Hindlimb muscle (tissue), 1 donor: Measurements from ENCODE around the gene ADAM19. TPM values are rescaled to one million over a fixed set of nuclear protein-coding genes. Genes with fewer than 3 reads are reported as not detected.

Experiments used
- DNase-seq: peaks from one replicate; pipeline ENCODE4 v3.0.0-alpha.2; 2013
- polyA plus RNA-seq: library from polyadenylated mRNA; unstranded; fragments of 120-200 nt; gene quantifications from one replicate; pipeline ENCODE4 v1.2.1, GENCODE V29; 2013; ENCODE audit not compliant: insufficient read length

The ADAM19 gene, protein sequence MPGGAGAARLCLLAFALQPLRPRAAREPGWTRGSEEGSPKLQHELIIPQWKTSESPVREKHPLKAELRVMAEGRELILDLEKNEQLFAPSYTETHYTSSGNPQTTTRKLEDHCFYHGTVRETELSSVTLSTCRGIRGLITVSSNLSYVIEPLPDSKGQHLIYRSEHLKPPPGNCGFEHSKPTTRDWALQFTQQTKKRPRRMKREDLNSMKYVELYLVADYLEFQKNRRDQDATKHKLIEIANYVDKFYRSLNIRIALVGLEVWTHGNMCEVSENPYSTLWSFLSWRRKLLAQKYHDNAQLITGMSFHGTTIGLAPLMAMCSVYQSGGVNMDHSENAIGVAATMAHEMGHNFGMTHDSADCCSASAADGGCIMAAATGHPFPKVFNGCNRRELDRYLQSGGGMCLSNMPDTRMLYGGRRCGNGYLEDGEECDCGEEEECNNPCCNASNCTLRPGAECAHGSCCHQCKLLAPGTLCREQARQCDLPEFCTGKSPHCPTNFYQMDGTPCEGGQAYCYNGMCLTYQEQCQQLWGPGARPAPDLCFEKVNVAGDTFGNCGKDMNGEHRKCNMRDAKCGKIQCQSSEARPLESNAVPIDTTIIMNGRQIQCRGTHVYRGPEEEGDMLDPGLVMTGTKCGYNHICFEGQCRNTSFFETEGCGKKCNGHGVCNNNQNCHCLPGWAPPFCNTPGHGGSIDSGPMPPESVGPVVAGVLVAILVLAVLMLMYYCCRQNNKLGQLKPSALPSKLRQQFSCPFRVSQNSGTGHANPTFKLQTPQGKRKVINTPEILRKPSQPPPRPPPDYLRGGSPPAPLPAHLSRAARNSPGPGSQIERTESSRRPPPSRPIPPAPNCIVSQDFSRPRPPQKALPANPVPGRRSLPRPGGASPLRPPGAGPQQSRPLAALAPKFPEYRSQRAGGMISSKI
- polyA plus RNA-seq = 17.7 TPM

DNA sequence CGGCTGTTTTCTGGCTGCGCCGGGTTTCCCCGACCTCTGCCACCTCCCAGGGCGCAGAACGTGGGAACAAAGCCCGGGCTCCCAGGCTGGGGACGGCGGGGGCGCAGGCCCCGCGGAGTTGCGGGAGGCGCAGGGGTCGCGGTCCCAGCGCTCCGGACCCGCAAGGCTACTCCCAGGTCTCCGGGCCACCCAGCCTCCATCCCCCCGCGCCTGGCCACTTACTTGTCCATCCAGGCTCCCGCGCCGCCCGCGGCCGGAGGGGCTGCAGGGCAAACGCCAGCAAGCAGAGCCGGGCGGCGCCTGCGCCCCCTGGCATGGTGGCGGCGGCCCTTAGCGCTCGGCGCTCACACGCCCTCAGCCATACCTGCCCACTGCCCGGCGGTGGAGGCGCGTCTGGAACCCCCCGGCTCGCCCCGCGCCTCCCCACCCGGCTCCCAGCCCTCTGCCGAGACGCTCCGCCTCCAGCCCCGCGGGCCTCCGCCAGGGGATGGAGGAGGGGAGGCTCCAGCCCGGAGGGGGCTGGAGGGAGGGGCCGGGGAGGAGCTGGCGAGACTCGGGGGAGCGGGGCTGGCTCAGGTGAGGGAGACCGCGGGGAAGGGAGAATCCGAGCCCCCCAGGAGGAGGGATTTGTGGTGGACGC, at the start of gene ADAM19:
Gene ADAM19 (minus strand): TSS at position 395 of the 640 bp plus-strand sequence. CDS start 79 bp downstream, at position 316.
- peak; percentile 69 for DNase-seq

DNA sequence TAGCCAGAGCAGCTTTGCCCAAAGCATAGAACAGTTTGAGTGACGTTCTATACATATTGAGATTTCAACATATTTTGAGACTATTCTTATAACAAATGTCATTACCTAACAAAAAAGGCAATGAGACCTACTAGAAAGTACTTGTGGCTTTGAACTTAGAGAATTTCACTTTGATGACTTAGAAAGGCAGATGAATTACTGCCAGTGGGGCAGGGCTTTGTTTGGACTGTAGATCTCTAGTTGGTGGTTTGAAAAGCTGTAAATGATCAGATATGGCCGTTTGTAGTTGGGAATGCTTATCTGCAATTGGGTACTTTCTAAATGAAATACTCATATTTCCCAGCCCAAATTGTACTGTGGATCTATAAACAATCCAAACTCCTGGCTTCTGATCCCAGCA, 48.6 kb upstream of the ADAM19 start:
- DNase-seq = no peak

DNA sequence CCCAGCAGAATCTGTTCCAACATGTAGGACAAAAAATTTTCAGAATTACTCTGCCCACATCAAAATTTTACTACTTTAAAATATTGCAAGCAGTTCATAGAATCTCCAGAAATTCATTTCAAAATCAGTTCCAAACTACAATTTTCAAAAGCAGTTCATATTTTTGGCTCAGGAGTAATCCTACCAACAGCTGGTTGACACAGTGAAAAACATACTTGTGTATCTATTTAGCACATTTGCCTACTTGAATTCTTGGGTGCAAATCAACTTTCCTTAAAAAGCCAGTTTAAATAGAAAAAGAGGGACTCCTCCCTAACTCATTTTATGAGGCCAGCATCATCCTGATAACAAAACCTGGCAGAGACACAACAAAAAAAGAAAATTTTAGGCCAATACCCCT, 45.2 kb upstream of the ADAM19 start:
- DNase-seq = no peak

- no peak for DNase-seq
These were observed 42.7 kb upstream of the ADAM19 start for GRCh38 chr5:157618191-157618765.

GRCh38 chr5:157616785-157617184, 41.2 kb upstream of the ADAM19 start:
- DNase-seq = no peak

- DNase-seq = no peak
These were observed 38.0 kb upstream of the ADAM19 start for GRCh38 chr5:157613385-157614245.

GRCh38 chr5:157612581-157612980, 37.0 kb upstream of the ADAM19 start:
- no peak for DNase-seq

- peak; percentile 29 for DNase-seq
These were observed 36.2 kb upstream of the ADAM19 start for GRCh38 chr5:157611571-157612476.

GRCh38 chr5:157610990-157611389, 35.4 kb upstream of the ADAM19 start:
- DNase-seq = no peak

DNA sequence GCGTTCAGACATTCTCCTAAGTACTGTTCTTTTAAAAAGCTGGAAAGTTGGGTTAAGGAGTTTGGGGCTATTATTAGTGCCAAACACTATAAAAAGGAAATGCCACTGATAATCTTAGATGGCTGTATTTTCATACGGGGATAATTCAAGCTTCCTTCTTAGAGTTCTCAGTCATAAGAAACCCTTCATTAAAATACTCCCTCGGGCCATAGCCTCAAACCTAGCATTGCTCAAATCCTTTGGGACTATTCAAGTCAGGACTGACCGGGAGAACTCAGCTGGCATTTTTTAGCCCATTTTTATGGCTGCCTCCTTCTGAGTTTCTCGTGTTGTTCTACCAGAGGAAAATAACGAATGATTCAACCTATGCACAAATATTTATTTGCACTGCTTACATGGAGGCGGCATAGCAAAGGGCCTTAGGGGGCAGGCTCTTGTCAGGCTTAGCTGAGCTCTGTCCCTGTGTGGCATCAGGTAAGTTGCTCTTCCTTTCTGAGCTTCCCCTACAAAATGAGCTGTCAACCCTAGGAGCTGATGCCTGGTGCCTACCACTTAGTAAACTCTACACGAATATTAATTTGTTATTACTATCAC, 33.5 kb upstream of the ADAM19 start:
- DNase-seq = no peak

DNA sequence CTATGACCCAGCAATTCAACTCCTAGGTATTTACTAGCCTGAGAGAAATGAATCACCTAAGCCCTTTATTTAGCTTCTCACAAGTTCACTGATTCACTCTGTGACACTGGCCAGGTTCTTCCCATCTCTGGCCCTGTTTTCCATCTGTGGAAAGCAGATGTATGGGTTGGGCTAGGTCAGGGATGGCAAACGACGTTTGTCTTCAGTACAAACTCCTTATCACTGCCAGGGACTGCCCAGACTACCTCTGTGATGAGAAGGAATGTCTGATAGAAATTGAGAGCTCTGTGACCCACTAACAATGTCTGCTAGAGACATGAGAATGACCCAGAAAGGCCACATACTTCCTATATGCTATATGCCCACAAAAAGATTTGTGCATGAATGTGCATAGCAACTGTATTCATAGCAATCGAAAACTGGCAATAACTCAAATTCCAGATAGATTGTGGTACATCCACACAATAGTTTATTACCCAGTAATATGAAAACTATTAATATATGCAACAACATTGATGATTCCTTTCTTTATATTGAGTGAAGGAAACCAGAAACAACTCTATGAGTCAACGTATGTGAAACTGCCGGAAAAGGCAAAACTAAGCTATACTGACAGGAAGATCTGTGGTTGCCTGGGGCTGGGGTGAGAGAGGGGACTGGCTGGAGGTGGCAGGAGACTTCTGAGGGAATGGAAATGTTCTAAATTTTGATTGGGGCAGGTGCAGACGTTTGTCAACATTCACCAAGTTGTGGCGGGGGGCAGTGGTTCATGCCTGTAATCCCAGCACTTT, 32.0 kb upstream of the ADAM19 start:
- no peak for DNase-seq

DNA sequence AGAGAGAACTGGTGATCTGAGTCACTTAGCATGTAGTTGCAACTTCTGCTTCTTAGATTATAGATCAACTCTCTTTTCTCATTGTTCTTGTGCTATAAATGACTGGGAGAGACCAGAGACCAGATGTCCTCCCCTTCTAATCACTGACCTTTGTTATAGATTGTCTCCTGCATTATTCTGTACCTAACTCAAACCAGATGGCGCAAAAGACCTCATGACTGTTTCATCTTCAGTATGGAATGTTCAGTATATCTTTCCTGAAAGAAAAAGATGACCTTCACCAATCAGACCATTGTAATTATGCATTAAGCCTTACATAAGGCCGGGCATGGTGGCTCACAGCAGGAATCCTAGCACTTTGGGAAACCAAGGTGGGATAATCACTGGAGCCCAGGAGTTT, 30.5 kb upstream of the ADAM19 start:
- DNase-seq = no peak

- no peak for DNase-seq
These were observed 28.0 kb upstream of the ADAM19 start for GRCh38 chr5:157603333-157604190.

- no peak for DNase-seq
These were observed 26.9 kb upstream of the ADAM19 start for GRCh38 chr5:157602505-157602904.

DNA sequence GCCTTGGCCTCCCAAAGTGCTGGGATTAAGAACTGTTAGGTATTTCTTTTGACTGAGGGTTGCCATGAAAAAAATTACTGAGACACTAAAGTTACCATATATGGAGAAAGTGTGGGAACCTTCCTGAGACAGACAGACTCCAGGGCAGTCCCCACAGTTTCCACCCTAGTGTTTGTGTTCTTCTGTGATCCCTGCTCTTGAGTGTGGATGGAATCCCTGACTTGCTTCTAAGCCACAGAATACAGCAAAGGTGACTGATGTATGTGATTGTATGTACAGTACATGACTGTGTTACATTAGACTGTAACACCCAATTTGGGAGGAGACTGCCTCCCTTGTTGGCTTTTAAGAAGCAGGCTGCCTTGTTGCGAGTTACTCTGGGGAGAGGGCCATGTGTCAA, 24.7 kb upstream of the ADAM19 start:
- no peak for DNase-seq

DNA sequence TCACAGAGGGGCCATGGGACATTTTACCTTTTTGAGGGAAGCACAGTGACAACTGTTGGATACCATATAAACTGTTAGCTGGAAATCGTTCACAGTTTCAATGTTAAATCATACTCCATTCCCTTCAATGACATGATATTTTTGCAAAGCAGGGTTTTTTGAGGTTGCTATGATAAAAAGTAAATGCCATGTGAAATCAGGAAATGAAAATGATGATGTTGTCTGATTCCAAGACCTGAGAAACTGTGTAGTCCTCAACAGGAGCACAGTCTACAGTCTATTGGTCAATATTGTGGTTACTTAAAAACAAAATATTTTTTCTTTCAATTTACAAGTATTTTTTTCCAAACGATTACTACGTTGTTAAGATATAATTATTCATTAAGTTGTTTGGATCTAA, 24.0 kb upstream of the ADAM19 start:
- no peak for DNase-seq

DNA sequence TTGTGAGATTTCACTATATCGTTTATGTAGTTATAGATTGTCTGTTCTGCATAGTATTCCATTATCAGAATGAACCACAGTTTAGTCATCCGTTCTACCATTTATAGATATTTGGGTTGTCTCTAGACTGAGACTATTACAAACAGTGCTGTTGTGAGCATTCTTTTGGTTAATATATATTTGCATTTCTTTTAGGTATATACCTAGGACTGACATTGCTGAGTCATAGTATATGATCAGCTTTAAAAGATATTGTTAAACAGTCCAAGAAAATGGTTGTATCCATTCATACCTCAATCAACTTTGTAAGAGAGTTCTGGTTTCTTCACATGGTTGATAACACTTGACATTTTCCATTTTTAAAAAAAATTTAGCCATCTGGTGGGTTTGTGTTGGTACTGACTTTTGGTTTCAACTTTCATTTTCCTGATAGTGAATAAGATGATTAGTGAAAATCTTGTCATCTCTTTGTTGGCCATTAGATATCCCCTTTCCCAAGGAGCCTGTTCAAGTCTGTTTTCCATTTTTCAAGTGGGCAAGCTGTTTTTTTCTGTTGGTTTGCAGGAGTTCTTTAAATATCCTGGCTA, 22.9 kb upstream of the ADAM19 start:
- no peak for DNase-seq

DNA sequence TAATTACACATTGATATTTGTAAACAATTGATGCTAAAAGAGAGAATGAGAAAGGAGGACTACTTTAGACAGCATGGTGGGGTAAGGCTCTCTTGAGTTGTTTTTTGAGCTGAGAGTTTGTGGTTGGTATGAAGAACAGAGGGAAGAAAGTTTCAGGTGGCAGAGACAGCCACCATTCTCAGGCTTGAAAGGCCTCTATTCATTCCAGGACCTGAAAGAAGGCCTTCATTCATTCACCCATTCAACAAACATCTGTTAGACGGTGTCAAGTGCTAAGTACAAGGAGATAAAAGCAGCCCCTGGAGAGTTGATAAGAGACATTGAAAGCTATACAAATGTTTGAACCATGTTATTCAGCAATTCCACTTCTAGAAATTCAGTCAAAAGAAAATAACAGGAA, 21.7 kb upstream of the ADAM19 start:
- no peak for DNase-seq
